Endothelial cell of coronary artery (primary cell): ENCODE data around the gene PHC3. TPM values are rescaled to one million over a fixed set of nuclear protein-coding genes. Genes with fewer than 3 reads are reported as not detected.

ENCODE experiments used
- total RNA-seq: library from RNA; depleted of rRNA; stranded (reverse); fragments of >200 nt; gene quantifications from 2 replicates; pipeline ENCODE4 v1.2.3, GENCODE V29; 2014

PHC3 gene
- total RNA-seq: 10.4 and 17.5 TPM in 2 replicates

GRCh38 chr3:170180908-170181885 lies at the start of gene PHC3:
Gene PHC3, minus strand, starts transcription at chr3:170181733. Its CDS starts 18 bp downstream, at chr3:170181715.

GRCh38 chr3:170221924-170222646 lies 40.6 kb upstream of the PHC3 start, which contains the start of gene PRKCI:
Gene PRKCI, plus strand, starts transcription at chr3:170222424. Its CDS starts 246 bp downstream, at chr3:170222670.

Other genes starting within 250 kb of the PHC3 start
- gene SEC62, start 214.9 kb downstream of the PHC3 start, total RNA-seq: 34.3 and 56.7 TPM in 2 replicates
- gene GPR160, start 143.7 kb downstream of the PHC3 start, total RNA-seq: 0.54 and 2.7 TPM in 2 replicates
- 32.4 and 46.8 TPM in 2 replicates for gene PRKCI, start 40.7 kb upstream of the PHC3 start, total RNA-seq
- 87.8 and 110 TPM in 2 replicates for gene SKIL, start 176.0 kb upstream of the PHC3 start, total RNA-seq
- 1.3 and 277 TPM in 2 replicates for gene CLDN11, start 237.1 kb upstream of the PHC3 start, total RNA-seq